ENCODE measurements around the gene POLN.

The POLN gene

DNA sequence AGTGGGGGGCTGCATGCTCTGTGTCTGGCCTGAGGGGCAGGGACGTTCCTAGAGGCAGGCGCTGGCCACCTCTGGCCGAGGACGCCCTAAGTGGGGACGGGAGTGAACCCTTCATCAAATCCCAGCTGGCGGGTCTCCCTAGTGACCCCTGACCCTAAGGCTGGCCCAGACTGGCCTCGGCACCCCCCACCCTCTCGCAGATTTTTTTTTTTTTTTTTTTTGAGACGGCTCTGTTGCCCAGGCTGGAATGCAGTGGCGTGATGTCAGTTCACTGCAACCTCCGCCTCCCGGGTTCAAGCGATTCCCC lies 21.0 kb upstream of the POLN start:
- TF ChIP-seq MAX (IDR thresholded peaks at IDR 0.05; ENCODE audit: low read depth, low read length) (no peak), MYC (IDR thresholded peaks at IDR 0.05; ENCODE audit: low read depth, low read length) (no peak), POLR2A (IDR thresholded peaks at IDR 0.05; ENCODE audit: extremely low read depth, insufficient read length) (no peak)
- TF ChIP-seq, protein P1, sequence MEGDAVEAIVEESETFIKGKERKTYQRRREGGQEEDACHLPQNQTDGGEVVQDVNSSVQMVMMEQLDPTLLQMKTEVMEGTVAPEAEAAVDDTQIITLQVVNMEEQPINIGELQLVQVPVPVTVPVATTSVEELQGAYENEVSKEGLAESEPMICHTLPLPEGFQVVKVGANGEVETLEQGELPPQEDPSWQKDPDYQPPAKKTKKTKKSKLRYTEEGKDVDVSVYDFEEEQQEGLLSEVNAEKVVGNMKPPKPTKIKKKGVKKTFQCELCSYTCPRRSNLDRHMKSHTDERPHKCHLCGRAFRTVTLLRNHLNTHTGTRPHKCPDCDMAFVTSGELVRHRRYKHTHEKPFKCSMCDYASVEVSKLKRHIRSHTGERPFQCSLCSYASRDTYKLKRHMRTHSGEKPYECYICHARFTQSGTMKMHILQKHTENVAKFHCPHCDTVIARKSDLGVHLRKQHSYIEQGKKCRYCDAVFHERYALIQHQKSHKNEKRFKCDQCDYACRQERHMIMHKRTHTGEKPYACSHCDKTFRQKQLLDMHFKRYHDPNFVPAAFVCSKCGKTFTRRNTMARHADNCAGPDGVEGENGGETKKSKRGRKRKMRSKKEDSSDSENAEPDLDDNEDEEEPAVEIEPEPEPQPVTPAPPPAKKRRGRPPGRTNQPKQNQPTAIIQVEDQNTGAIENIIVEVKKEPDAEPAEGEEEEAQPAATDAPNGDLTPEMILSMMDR (IDR thresholded peaks at IDR 0.05; ENCODE audit: low read depth, low read length), result no peak
- peak overlapping the region; percentile 53 for H3K4me3 ChIP-seq (ENCODE audit: low read depth, low read length)
- DNase-seq (ENCODE audit: low read depth), result no peak

GRCh38 chr4:2262145-2262943 lies 20.4 kb upstream of the POLN start:
- TF ChIP-seq, protein P1 (IDR thresholded peaks at IDR 0.05; ENCODE audit: low read depth, low read length), result no peak
- TF ChIP-seq MAX (IDR thresholded peaks at IDR 0.05; ENCODE audit: low read depth, low read length) (peak; percentile 97), POLR2A (IDR thresholded peaks at IDR 0.05; ENCODE audit: extremely low read depth, insufficient read length) (peak; percentile 93), MYC (IDR thresholded peaks at IDR 0.05; ENCODE audit: low read depth, low read length) (peak; percentile 76)
- DNase-seq (ENCODE audit: low read depth), result peak; percentile 100
- peak overlapping the region; percentile 53 for H3K4me3 ChIP-seq (ENCODE audit: low read depth, low read length)

DNA sequence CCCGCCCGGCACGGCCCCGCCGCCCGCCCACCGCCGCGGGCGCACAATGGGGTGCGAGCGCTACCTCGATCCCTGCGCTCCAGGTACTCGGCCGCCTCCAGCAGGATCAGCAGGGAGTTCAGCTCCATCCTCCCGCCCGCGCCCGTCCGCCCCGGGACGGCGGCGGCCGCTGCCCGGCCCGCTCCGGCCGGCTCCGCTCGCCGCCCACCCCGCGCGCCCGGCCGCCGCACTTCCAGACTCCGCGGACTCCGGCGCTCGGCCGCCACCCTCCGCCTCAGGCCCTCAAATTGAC lies 19.9 kb upstream of the POLN start, which contains the start of gene MXD4:
MXD4 (minus strand) TSS at position 257 of the 292 bp plus-strand sequence; CDS start at position 128, 129 bp downstream.
- no peak for DNase-seq (ENCODE audit: low read depth)
- TF ChIP-seq MAX (IDR thresholded peaks at IDR 0.05; ENCODE audit: low read depth, low read length) (no peak), MYC (IDR thresholded peaks at IDR 0.05; ENCODE audit: low read depth, low read length) (no peak), POLR2A (IDR thresholded peaks at IDR 0.05; ENCODE audit: extremely low read depth, insufficient read length) (no peak)
- TF ChIP-seq, protein P1 (IDR thresholded peaks at IDR 0.05; ENCODE audit: low read depth, low read length), result no peak
- peak within 1 kb of the TSS; percentile 55 for H3K4me3 ChIP-seq (ENCODE audit: low read depth, low read length)

DNA sequence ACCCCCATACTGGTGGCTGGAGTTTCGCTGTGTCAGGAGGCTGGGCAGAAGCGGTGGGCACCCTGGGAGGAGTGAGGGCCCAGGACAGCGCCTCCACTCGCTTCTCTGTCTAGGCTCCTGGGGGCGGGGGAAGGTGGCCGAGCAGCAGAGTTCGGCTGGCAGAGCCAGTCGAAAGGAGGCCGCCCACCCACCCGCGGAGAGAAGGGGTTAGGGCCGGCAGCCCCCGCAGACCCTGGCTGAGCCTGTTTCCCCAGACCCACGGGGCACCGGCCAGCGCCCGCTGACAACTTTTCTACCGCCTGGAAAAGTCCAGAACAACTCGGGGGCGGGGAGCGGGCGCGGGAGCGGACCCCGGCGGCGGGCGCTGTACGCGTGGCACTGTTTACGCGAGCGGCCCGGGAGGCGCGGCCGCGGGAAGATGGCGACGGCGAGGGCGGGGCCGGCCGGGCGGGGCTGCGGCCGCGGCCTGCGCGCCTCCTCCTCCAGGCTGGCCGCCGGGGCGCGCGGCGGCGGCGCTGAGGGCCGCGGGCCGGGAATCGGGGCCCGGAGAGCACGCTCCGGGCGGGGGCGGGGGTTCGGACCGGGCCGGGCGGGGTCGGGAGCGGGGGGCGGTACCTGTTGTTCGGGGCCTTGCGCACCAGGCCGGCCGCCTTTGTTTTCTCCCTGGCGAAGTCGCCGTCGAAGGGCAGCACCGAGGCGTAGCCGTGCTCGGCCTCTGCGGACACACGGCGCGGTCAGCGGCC lies 19.4 kb upstream of the POLN start:
- peak overlapping the region; percentile 55 for H3K4me3 ChIP-seq (ENCODE audit: low read depth, low read length)
- TF ChIP-seq, protein P1 (IDR thresholded peaks at IDR 0.05; ENCODE audit: low read depth, low read length), result no peak
- no peak for TF ChIP-seq MYC (IDR thresholded peaks at IDR 0.05; ENCODE audit: low read depth, low read length)
- peak; percentile 53 for TF ChIP-seq MAX (IDR thresholded peaks at IDR 0.05; ENCODE audit: low read depth, low read length)
- peak; percentile 71 for DNase-seq (ENCODE audit: low read depth)

- peak; percentile 26 for DNase-seq (ENCODE audit: low read depth)
- TF ChIP-seq, protein P1 (IDR thresholded peaks at IDR 0.05; ENCODE audit: low read depth, low read length), result no peak
- no peak for TF ChIP-seq MAX (IDR thresholded peaks at IDR 0.05; ENCODE audit: low read depth, low read length)
- TF ChIP-seq MYC (IDR thresholded peaks at IDR 0.05; ENCODE audit: low read depth, low read length), result no peak
- no peak for TF ChIP-seq POLR2A (IDR thresholded peaks at IDR 0.05; ENCODE audit: extremely low read depth, insufficient read length)
- peak overlapping the region; percentile 55 for H3K4me3 ChIP-seq (ENCODE audit: low read depth, low read length)
These were observed 18.6 kb upstream of the POLN start for GRCh38 chr4:2260344-2261109.
